GM19324 (cell line): Measurements from ENCODE around the gene IFIT1.
"Not testable (repeated sequence)": the region's sequence is repeated elsewhere in the genome, so short reads cannot be mapped to it uniquely, and the experiment has no call there.

Experiments
- ATAC-seq: cut with Tn5 transposase; IDR thresholded peaks from one replicate; pipeline ENCODE4 v1.9.1; 2021; ENCODE audit warnings: mild to moderate bottlenecking, moderate library complexity; ENCODE audit not compliant: unreplicated experiment, low FRiP score

Gene IFIT1

GRCh38 chr10:89393898-89394297, 1.5 kb downstream of the IFIT1 start:
- no peak for ATAC-seq

DNA sequence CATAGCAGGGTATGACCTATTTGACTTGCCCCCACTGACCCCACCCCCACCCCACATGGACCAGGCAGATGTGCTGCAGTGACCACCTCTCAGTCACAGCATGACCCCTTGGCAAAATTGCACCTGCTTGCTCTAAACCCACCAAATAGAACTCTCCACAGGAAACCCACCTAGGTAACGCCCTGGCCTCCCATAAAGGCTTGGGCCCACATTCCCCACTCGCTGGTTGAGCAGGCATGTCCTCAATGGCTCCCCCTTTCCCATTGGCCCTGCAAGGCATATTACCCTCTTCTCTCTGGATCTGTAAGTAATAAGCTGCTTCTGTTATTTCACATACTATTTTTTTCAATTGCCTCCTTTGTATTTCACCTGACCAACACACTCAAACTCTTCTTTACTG, 2.7 kb downstream of the IFIT1 start:
- ATAC-seq: no peak

DNA sequence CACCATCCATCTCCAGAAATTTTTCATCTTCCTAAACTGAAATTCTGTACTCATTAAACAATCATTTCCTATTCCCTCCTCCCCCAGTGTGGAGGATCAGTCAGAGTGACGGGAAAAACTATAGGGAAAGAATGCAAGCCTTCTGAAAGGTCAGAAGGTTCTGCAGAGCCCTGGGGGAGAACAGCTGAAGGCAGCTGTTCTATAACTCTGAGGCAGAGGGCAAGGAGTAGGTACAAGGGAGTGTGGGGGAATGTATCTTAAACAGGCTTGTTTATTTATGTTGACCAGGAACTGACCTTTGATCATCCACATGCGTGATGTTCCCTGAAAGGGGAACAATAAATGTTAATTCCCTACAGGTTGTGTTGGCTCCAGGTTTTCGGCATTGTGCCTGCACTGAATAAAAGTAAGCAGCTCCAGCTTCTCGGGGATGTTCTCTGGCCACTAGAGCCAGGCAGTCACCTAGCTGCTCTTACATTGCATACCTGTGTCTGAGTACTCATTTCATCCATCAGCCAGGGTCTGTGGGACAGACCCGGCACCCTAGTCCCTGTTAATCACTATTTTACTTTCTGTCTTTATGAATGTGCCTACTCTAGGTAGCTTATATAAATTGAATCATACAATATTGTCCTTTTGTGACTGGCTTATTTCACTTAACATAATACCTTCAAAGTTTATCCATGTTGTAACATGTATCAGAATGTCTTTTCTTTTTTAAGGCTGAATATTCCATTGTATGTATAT, 5.8 kb downstream of the IFIT1 start:
- no peak for ATAC-seq

- no peak for ATAC-seq
Observed at GRCh38 chr10:89399956-89400355, 7.5 kb downstream of the IFIT1 start.

DNA sequence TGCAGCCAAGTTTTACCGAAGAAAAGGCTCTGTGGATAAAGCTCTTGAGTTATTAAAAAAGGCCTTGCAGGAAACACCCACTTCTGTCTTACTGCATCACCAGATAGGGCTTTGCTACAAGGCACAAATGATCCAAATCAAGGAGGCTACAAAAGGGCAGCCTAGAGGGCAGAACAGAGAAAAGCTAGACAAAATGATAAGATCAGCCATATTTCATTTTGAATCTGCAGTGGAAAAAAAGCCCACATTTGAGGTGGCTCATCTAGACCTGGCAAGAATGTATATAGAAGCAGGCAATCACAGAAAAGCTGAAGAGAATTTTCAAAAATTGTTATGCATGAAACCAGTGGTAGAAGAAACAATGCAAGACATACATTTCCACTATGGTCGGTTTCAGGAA, 10.6 kb downstream of the IFIT1 start:
- ATAC-seq: no peak

DNA sequence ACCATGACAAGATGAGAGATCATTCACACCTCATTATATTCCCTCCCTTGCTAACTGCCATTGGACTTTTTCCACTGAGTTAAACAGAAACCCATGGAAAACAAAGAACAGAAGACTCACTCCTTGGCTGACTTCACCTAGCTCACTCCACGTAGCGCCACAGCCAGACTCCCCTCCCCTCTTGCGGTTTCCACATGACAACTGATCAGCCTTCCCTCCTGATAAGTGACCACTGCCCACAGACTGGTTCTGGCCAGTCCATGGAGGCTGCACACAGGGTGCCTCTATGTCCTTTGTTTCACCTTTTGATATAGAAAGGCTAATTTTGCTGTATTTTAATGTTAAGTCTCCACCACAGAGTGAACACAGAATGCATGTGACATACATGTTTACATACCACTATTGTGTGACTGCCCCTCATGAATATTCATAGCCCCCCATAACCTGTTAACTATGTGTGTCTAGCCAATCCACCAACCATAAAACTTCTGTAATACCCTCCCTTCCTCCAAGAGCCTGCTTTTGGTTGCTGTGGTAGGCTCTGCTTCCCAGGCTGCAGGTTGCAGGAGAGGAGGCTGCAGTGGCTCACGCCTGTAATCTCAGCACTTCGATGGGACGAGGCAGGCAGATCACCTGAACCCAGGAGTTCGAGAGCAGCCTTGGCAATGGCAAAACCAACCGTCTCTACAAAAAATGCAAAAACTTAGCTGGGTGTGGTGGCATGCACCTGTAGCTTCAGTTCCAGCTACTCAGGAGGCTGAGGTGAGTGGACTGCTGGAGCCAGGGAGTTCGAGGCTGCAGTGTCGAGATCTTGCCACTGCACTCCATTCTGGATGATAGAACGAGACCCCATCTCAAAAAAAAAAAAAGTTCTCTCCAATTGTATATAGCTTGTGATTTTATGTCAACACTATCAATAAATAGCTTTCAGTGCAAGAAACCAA, 12.0 kb downstream of the IFIT1 start:
- no peak for ATAC-seq

DNA sequence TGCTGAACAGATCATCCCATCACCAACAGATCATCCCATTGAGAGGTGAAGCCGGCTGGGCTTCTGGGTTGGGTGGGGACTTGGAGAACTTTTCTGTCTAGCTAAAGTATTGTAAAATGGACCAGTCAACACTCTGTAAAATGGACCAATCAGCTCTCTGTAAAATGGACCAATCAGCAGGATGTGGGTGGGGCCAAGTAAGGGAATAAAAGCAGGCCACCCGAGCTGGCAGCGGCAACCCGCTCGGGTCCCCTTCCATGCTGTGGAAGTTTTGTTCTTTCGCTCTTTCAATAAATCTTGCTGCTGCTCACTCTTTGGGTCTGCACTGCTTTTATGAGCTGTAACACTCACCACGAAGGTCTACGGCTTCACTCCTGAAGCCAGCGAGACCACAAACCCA, 13.8 kb downstream of the IFIT1 start:
- ATAC-seq: not testable (repeated sequence)

DNA sequence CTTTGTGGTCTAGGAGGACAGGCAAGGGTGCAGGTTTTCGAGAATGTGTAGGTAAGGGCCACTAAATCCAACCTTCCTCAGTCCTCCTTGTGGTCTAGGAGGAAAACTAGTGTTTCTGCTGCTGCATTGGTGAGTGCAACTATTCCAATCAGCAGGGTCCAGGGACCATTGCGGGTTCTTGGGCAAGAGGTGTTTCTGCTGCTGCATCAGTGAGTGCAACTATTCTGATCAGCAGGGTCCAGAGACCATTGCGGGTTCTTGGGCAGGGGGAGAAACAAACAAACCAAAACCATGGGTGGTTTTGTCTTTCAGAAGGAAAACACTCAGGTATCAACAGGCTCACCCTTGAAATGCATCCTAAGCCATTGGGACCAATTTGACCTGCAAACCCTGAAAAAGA, 15.4 kb downstream of the IFIT1 start:
- not testable (repeated sequence) for ATAC-seq

DNA sequence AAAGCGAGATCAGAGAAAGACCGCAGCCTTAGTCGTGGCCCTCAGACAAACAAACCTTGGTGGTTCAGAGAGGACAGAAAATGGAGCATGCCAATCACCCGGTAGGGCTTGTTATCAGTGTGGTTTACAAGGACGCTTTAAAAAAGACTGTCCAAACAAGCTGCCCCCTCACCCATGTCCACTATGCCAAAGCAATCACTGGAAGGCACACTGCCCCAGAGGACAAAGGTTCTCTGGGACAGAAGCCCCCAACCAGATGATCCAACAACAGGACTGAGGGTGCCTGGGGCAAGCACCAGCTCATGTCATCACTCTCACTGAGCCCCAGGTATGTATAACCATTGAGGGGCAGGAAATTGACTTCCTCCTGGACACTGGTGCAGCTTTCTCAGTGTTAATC, 16.9 kb downstream of the IFIT1 start:
- not testable (repeated sequence) for ATAC-seq

DNA sequence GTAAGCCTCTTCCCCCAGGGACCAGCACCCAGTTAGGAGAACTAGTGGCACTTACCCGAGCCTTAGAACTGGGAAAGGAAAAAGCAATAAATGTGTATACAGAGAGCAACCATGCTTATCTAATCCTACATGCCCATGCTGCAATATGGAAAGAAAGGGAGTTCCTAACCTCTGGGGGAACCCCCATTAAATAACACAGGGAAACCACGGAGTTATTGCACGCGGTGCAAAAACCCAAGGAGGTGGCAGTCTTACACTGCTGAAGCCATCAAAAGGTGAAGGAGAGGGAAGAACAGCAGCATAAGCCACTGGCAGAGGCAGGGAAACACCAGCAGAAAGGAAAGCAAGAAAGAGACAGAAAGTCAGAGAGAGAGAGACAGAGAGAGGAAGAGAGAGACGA, 18.1 kb downstream of the IFIT1 start:
- ATAC-seq: not testable (repeated sequence)

DNA sequence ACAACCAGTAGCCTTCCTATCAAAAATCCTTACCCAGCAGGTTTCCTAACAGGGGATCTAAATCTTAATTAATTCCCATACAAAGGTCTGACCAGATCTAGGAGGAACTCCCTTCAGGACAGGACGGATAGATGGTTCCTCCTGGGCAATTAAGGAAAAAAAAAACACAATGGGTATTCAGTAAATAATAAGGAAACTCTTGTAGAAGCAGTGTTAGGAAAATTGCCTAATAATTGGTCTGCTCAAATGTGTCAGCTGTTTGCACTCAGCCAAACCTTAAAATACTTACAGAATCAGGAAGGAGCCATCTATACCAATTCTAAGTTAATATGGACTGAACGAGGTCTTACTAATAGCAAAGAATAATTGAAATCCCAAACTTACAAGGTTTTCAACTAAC, 18.7 kb downstream of the IFIT1 start:
- ATAC-seq: not testable (repeated sequence)

DNA sequence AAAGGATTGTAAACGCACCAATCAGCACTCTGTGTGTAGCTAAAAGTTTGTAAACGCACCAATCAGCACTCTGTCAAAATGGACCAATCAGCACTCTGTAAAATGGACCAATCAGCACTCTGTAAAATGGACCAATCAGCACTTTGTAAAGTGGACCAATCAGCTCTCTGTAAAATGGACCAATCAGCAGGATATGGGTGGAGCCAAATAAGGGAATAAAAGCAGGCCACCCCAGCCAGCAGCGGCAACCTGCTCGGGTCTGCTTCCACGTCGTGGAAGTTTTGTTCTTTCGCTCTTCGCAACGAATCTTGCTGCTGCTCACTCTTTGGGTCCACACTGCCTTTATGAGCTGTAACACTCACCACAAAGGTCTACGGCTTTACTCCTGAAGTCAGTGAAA, 19.9 kb downstream of the IFIT1 start:
- ATAC-seq: not testable (repeated sequence)

GRCh38 chr10:89413398-89413912, 21.0 kb downstream of the IFIT1 start:
- no peak for ATAC-seq

DNA sequence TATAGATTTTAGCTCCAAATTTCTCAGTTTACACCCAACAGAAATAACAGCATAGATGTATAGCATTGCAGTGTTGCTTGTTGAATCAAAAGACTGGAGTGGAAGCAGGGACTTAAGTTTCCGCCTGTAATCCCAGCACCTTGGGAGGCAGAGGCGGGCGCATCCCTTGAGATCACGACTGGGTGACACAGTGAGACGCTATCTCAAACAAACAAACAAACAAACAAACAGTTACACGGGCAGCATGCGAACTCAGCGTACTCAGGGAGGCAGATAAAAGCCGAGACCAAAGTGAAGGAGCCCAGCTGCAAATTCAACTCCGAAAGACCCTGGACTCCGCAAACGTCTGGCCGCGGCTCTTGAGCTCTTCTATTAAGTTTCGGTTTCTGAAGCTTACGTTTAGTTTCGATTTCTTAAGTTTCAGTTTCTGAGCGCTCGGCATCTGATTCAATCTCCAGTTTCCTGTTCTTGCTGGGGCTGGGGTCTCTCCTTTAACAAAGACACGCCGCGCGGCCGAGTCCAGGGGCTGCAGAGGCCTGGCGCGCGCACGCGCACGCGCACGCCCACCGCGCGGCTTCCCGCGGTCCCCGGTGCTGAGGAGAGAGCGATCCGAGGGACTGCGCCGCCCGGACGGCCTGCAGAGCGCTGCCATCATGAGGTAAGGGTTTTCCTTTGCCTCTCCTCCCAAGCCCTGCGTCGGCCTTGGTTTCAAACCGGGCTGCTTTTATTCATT, 21.9 kb downstream of the IFIT1 start, which contains the start of gene IFIT5:
IFIT5 (plus strand) TSS at position 423 of the 733 bp plus-strand sequence; CDS start at position 654, 231 bp downstream.
- peak; percentile 83 for ATAC-seq

- peak; percentile 46 for ATAC-seq
Observed at GRCh38 chr10:89414879-89415821, 22.7 kb downstream of the IFIT1 start.

DNA sequence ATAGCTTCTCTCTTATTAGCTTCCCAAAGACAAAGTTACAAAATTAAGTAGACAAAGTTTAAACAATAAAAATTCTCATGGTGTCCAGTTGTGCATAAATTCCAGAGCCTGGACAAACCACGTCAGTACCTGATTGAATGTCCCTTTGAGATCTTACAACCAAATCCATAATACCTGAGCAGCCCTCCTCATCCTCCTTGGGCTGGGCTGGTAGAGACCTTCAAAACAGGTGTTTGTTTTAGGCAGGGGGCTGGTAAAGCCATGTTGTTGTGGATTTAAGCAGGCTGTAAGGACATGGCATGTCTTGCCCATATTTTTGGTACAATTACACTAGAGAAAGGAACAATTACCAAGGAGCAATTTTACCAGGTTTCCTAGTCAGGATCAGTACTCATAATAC, 24.0 kb downstream of the IFIT1 start:
- no peak for ATAC-seq

DNA sequence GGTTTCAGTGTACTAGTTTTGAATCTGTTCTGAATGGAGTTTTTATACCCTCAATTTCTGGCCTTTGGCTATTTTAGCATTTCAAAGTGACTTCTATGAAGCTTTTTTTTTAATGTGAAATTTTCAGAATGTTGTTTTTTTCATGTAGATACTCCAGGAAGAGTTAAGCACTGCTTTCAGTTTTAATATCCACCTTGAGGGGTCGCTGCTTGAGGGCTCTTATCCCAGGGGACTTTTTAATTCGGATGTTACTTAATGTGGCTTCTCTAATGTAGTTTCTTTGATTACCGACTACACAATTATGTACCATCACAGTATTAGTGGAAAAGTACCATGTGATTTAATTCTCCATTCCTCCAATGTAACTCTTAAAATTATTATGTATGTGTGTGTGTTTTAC, 27.1 kb downstream of the IFIT1 start:
- ATAC-seq: no peak

GRCh38 chr10:89421018-89421476, 28.6 kb downstream of the IFIT1 start:
- ATAC-seq: no peak

GRCh38 chr10:89425000-89425399, 32.6 kb downstream of the IFIT1 start:
- ATAC-seq: no peak
